Brain pericyte (primary cell): ENCODE results near the gene FARS2.
A peak's percentile ranks its signal among the peaks of the same experiment; 100 is the strongest.

Experiments
- DNase-seq: peaks from one replicate; pipeline ENCODE4 v3.0.0-alpha.2; 2012; ENCODE audit warnings: low read depth, low spot score

The FARS2 gene

GRCh38 chr6:5287205-5287965 is 26.1 kb downstream of the FARS2 start:
- DNase-seq: no peak

GRCh38 chr6:5287966-5288297 is 26.6 kb downstream of the FARS2 start:
- DNase-seq: no peak

- DNase-seq: no peak
These were observed 28.8 kb downstream of the FARS2 start for GRCh38 chr6:5290097-5290496.

- no peak for DNase-seq
These were observed 29.2 kb downstream of the FARS2 start for GRCh38 chr6:5290500-5290899.

GRCh38 chr6:5292154-5292553 is 30.8 kb downstream of the FARS2 start:
- no peak for DNase-seq

- DNase-seq: no peak
These were observed 32.4 kb downstream of the FARS2 start for GRCh38 chr6:5293692-5294091.

GRCh38 chr6:5294392-5295211 is 33.3 kb downstream of the FARS2 start:
- no peak for DNase-seq

GRCh38 chr6:5295623-5296022 is 34.3 kb downstream of the FARS2 start:
- no peak for DNase-seq

- DNase-seq: no peak
These were observed 39.0 kb downstream of the FARS2 start for GRCh38 chr6:5300206-5300764.

- DNase-seq: no peak
These were observed 41.1 kb downstream of the FARS2 start for GRCh38 chr6:5302220-5302946.

- no peak for DNase-seq
These were observed 41.8 kb downstream of the FARS2 start for GRCh38 chr6:5302995-5303622.

- no peak for DNase-seq
These were observed 42.4 kb downstream of the FARS2 start for GRCh38 chr6:5303682-5304081.

- DNase-seq: no peak
These were observed 44.8 kb downstream of the FARS2 start for GRCh38 chr6:5305968-5306626.

- DNase-seq: no peak
These were observed 45.7 kb downstream of the FARS2 start for GRCh38 chr6:5307058-5307457.

- DNase-seq: no peak
These were observed 46.8 kb downstream of the FARS2 start for GRCh38 chr6:5308066-5308465.

- DNase-seq: no peak
These were observed 53.0 kb downstream of the FARS2 start for GRCh38 chr6:5314191-5314865.

GRCh38 chr6:5315881-5316280 is 54.6 kb downstream of the FARS2 start:
- peak; percentile 15 for DNase-seq

- no peak for DNase-seq
These were observed 55.6 kb downstream of the FARS2 start for GRCh38 chr6:5316951-5317350.

GRCh38 chr6:5318617-5319272 is 57.4 kb downstream of the FARS2 start:
- DNase-seq: no peak

- no peak for DNase-seq
These were observed 62.7 kb downstream of the FARS2 start for GRCh38 chr6:5323979-5324378.
